Activated naive CD8-positive, alpha-beta T cell treated with anti-CD3 and anti-CD28 coated beads, Interleukin-2, amount 10 ng/mL, durations not matched to agents 7 days and 5 days (primary cell): ENCODE measurements around the gene LSM5. TPM values are rescaled to one million over a fixed set of nuclear protein-coding genes. Genes with fewer than 3 reads are reported as not detected.
"Not testable (repeated sequence)": the region's sequence is repeated elsewhere in the genome, so short reads cannot be mapped to it uniquely, and the experiment has no call there.

Experiments
- ATAC-seq: fragments of 150-1000 bp; cut with Tn5 transposase; one replicate; pipeline ENCODE4 v1.10.0; 2021; ENCODE audit warnings: low read depth, moderate library complexity
- POLR2A ChIA-PET: fragments of 350-600 bp; sonication (Branson Sonifier 250); formaldehyde crosslinking; loops from one replicate; lab custom pipeline; 2021; ENCODE audit warnings: antibody characterized with exemption; lab: Charles Lee
- DNase-seq: peaks from one replicate; pipeline ENCODE4 v3.0.0; 2021
- H3K27ac Mint-ChIP-seq: one replicate; pipeline ENCODE4 v1.8.0; 2022; ENCODE audit warnings: mild to moderate bottlenecking, mixed read lengths
- H3K27me3 Mint-ChIP-seq: one replicate; pipeline ENCODE4 v1.8.0; 2022; ENCODE audit warnings: mild to moderate bottlenecking, moderate library complexity, mixed read lengths
- H3K36me3 Mint-ChIP-seq: one replicate; pipeline ENCODE4 v1.8.0; 2021; ENCODE audit warnings: mild to moderate bottlenecking, mixed read lengths
- H3K4me1 Mint-ChIP-seq: one replicate; pipeline ENCODE4 v1.8.0; 2021; ENCODE audit warnings: mixed read lengths
- H3K4me3 Mint-ChIP-seq: one replicate; pipeline ENCODE4 v1.8.0; 2022; ENCODE audit warnings: mild to moderate bottlenecking, moderate library complexity, mixed read lengths
- H3K9me3 Mint-ChIP-seq: one replicate; pipeline ENCODE4 v1.8.0; 2021; ENCODE audit warnings: mixed read lengths
- total RNA-seq, 2 experiments: library from RNA; stranded (reverse); gene quantifications; one replicate each; pipeline ENCODE4 v1.2.3, GENCODE V29; 2021

The LSM5 gene
- total RNA-seq, 2 experiments from 2014 or later: 71.6 to 72.8 TPM

GRCh38 chr7:32464641-32465416 is 25.4 kb downstream of the LSM5 start:
- H3K4me1 Mint-ChIP-seq, H3K27ac Mint-ChIP-seq, POLR2A ChIA-PET, H3K27me3 Mint-ChIP-seq, ATAC-seq, H3K36me3 Mint-ChIP-seq, H3K4me3 Mint-ChIP-seq, H3K9me3 Mint-ChIP-seq, DNase-seq: not testable (repeated sequence)

GRCh38 chr7:32462977-32463376 is 27.2 kb downstream of the LSM5 start:
- no peak overlapping the region for H3K4me3 Mint-ChIP-seq
- POLR2A ChIA-PET: no interaction called here

GRCh38 chr7:32462451-32462850 is 27.7 kb downstream of the LSM5 start:
- POLR2A ChIA-PET: no interaction called here
- DNase-seq (no peak), ATAC-seq (no peak)
- Mint-ChIP-seq H3K4me1 (no peaks in the 10 kb centered on the region), H3K4me3 (no peak overlapping the region), H3K27me3 (no peaks in the 10 kb centered on the region), H3K36me3 (no peaks in the 10 kb centered on the region), H3K27ac (no peak overlapping the region), H3K9me3 (no peaks in the 10 kb centered on the region)

More at GRCh38 chr7:32462977-32463376, 27.2 kb downstream of the LSM5 start:
- no peak for DNase-seq
- no peak for ATAC-seq
- no peaks in the 10 kb centered on the region for H3K27me3 Mint-ChIP-seq
- H3K36me3 Mint-ChIP-seq: no peaks in the 10 kb centered on the region
- no peaks in the 10 kb centered on the region for H3K9me3 Mint-ChIP-seq
- no peaks in the 10 kb centered on the region for H3K4me1 Mint-ChIP-seq
- no peak overlapping the region for H3K27ac Mint-ChIP-seq

GRCh38 chr7:32461484-32461883 is 28.7 kb downstream of the LSM5 start:
- POLR2A ChIA-PET: no interaction called here
- no peak overlapping the region for H3K4me3 Mint-ChIP-seq
- H3K36me3 Mint-ChIP-seq: no peaks in the 10 kb centered on the region
- no peak overlapping the region for H3K27ac Mint-ChIP-seq
- no peak for ATAC-seq
- no peak for DNase-seq
- H3K9me3 Mint-ChIP-seq: no peaks in the 10 kb centered on the region
- H3K4me1 Mint-ChIP-seq: no peaks in the 10 kb centered on the region
- no peaks in the 10 kb centered on the region for H3K27me3 Mint-ChIP-seq

- Mint-ChIP-seq H3K27me3 (no peaks in the 10 kb centered on the region), H3K36me3 (no peaks in the 10 kb centered on the region), H3K9me3 (no peaks in the 10 kb centered on the region), H3K4me3 (no peak overlapping the region), H3K4me1 (no peaks in the 10 kb centered on the region), H3K27ac (no peak overlapping the region)
- ATAC-seq (no peak), DNase-seq (no peak)
- POLR2A ChIA-PET: no interaction called here
Observed at GRCh38 chr7:32459788-32460187, 30.4 kb downstream of the LSM5 start.

GRCh38 chr7:32458025-32458424 is 32.2 kb downstream of the LSM5 start:
- POLR2A ChIA-PET: no interaction called here
- H3K4me1 Mint-ChIP-seq: no peaks in the 10 kb centered on the region
- DNase-seq (no peak), ATAC-seq (no peak)
- no peaks in the 10 kb centered on the region for H3K36me3 Mint-ChIP-seq
- no peaks in the 10 kb centered on the region for H3K9me3 Mint-ChIP-seq
- H3K4me3 Mint-ChIP-seq: no peak overlapping the region
- no peaks in the 10 kb centered on the region for H3K27me3 Mint-ChIP-seq
- H3K27ac Mint-ChIP-seq: no peak overlapping the region

GRCh38 chr7:32453341-32454011 is 36.7 kb downstream of the LSM5 start:
- ATAC-seq: no peak
- Mint-ChIP-seq H3K27ac (no peak overlapping the region), H3K27me3 (peaks cover 2% of the 10 kb centered on the region), H3K4me1 (no peaks in the 10 kb centered on the region), H3K9me3 (peaks cover 3% of the 10 kb centered on the region), H3K36me3 (no peaks in the 10 kb centered on the region), H3K4me3 (no peak overlapping the region)
- no peak for DNase-seq
- POLR2A ChIA-PET: no interaction called here

- peaks cover 3% of the 10 kb centered on the region for H3K27me3 Mint-ChIP-seq
- no peak overlapping the region for H3K4me3 Mint-ChIP-seq
- H3K36me3 Mint-ChIP-seq: no peaks in the 10 kb centered on the region
- H3K27ac Mint-ChIP-seq: no peak overlapping the region
- no peak for ATAC-seq
- H3K4me1 Mint-ChIP-seq: no peaks in the 10 kb centered on the region
- DNase-seq: no peak
- H3K9me3 Mint-ChIP-seq: peaks cover 3% of the 10 kb centered on the region
- POLR2A ChIA-PET: no interaction called here
Observed at GRCh38 chr7:32447218-32447617, 43.0 kb downstream of the LSM5 start.

GRCh38 chr7:32436146-32436928 is 53.8 kb downstream of the LSM5 start:
- DNase-seq (no peak), ATAC-seq (no peak)
- Mint-ChIP-seq H3K27ac (no peak overlapping the region), H3K4me1 (no peaks in the 10 kb centered on the region), H3K27me3 (peaks cover 2% of the 10 kb centered on the region), H3K36me3 (no peaks in the 10 kb centered on the region), H3K4me3 (no peak overlapping the region), H3K9me3 (no peaks in the 10 kb centered on the region)
- POLR2A ChIA-PET: no interaction called here

Other genes starting within 250 kb of the LSM5 start
- gene AVL9, start 5.1 kb upstream of the LSM5 start, total RNA-seq: 10 to 100 TPM; 35.9 to 42.2 TPM